GM12872 (cell line): ENCODE results near the gene CDCA8.

Experiments used
- CTCF ChIP-seq: IDR thresholded peaks from 3 replicates; pipeline ENCODE4 v1.5.1; 2011; ENCODE audit warnings: low read depth, mild to moderate bottlenecking, low read length, moderate library complexity; ENCODE audit not compliant: insufficient read depth

The CDCA8 gene

GRCh38 chr1:37685722-37686121 is 6.6 kb upstream of the CDCA8 start:
- no peak for TF ChIP-seq CTCF

- TF ChIP-seq CTCF: no peak
These were observed 3.4 kb upstream of the CDCA8 start for GRCh38 chr1:37688926-37689325.

GRCh38 chr1:37691497-37692077 is 729 bp upstream of the CDCA8 start:
- no peak for TF ChIP-seq CTCF

- TF ChIP-seq CTCF: no peak
These were observed 489 bp downstream of the CDCA8 start for GRCh38 chr1:37692834-37693175.

GRCh38 chr1:37697090-37697489 is 4.8 kb downstream of the CDCA8 start:
- TF ChIP-seq CTCF: no peak

- TF ChIP-seq CTCF: no peak
These were observed 5.4 kb downstream of the CDCA8 start for GRCh38 chr1:37697737-37698136.

- TF ChIP-seq CTCF: no peak
These were observed 6.8 kb downstream of the CDCA8 start for GRCh38 chr1:37699147-37699546.
